ENCODE measurements around the gene BLTP3B.

BLTP3B gene

DNA sequence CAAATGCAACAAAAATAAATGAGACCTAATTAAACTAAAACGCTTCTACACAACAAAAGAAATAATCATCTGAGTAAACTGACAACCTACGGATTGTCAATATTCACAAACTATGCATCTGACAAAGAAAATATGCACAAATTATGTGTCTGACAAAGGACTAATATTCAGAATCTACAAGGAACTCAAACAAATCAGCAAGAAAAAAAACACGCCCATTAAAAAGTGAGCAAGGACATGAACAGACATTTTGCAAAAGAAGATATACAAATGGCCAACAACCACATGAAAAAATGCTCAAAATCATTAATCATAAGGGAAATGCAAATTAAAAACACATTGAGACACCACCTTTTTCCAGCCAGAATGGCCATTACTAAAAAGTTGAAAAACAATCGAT, 37.0 kb downstream of the BLTP3B start:
- no peak for DNase-seq (ENCODE audit: extremely low read depth, low read depth)
- TF ChIP-seq, protein P1, sequence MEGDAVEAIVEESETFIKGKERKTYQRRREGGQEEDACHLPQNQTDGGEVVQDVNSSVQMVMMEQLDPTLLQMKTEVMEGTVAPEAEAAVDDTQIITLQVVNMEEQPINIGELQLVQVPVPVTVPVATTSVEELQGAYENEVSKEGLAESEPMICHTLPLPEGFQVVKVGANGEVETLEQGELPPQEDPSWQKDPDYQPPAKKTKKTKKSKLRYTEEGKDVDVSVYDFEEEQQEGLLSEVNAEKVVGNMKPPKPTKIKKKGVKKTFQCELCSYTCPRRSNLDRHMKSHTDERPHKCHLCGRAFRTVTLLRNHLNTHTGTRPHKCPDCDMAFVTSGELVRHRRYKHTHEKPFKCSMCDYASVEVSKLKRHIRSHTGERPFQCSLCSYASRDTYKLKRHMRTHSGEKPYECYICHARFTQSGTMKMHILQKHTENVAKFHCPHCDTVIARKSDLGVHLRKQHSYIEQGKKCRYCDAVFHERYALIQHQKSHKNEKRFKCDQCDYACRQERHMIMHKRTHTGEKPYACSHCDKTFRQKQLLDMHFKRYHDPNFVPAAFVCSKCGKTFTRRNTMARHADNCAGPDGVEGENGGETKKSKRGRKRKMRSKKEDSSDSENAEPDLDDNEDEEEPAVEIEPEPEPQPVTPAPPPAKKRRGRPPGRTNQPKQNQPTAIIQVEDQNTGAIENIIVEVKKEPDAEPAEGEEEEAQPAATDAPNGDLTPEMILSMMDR (IDR thresholded peaks at IDR 0.05; ENCODE audit: low read depth, low read length), result no peak

DNA sequence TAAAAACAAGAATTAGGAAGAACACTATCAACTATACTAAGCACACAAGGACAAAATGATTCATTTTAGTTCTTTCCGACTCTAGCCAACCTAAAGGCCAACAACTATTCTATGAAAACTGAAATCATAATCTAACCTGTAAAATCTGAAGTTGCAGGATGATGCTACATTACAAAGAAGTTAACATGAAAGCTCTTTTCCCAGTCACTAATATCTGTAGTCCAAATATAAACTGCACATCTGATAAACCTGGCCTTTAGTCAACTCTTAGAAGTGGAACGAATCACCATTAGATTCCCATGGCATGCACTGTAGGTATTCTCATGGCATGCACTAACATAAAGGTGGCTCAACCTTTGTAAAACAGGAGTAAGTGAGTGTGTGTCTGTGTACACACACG, 41.7 kb downstream of the BLTP3B start:
- DNase-seq (ENCODE audit: extremely low read depth, low read depth), result no peak
- TF ChIP-seq, protein P1 (IDR thresholded peaks at IDR 0.05; ENCODE audit: low read depth, low read length), result no peak
